GM12878 (cell line): ENCODE measurements around the gene VAT1. TPM values are rescaled to one million over a fixed set of nuclear protein-coding genes. Genes with fewer than 3 reads are reported as not detected.

ENCODE experiments used
- BACH1 ChIP-seq: fragments of 450-650 bp; IDR thresholded peaks from 2 replicates; pipeline ENCODE4 v1.6.1; 2017; ENCODE audit warnings: mild to moderate bottlenecking, borderline replicate concordance
- KLF5 ChIP-seq: fragments of 450-650 bp; IDR thresholded peaks from 2 replicates; pipeline ENCODE4 v1.6.1; 2014; ENCODE audit warnings: mild to moderate bottlenecking; ENCODE audit not compliant: partially characterized antibody
- MEF2B ChIP-seq: fragments of 450-650 bp; IDR thresholded peaks from 2 replicates; pipeline ENCODE4 v1.6.1; 2018; ENCODE audit warnings: mild to moderate bottlenecking, moderate library complexity; ENCODE audit not compliant: partially characterized antibody, poor library complexity, severe bottlenecking
- NFIC ChIP-seq: IDR thresholded peaks from 2 replicates; pipeline ENCODE4 v1.6.1; 2012; ENCODE audit warnings: low read depth, mild to moderate bottlenecking, inconsistent platforms, low read length, moderate library complexity
- NR2C2 ChIP-seq: IDR thresholded peaks from 2 replicates; pipeline ENCODE4 v1.6.1; 2011; ENCODE audit warnings: borderline replicate concordance, low read depth; ENCODE audit not compliant: control insufficient read depth, insufficient read length
- NR2F1 ChIP-seq: fragments of 450-650 bp; conservative IDR thresholded peaks from 2 replicates; pipeline ENCODE4 v1.6.1; 2017; ENCODE audit warnings: mild to moderate bottlenecking
- SP1 ChIP-seq: IDR thresholded peaks from one replicate; pipeline ENCODE4 v1.6.1; 2011; ENCODE audit warnings: low read depth, low read length
- SRF ChIP-seq, 2 experiments: IDR thresholded peaks; 2 replicates each; pipeline ENCODE4 v1.6.1; 2011; ENCODE audit warnings: low read depth in 2 of 2, low read length in 2 of 2, mild to moderate bottlenecking in 1 of 2, moderate library complexity in 1 of 2
- USF2 ChIP-seq: IDR thresholded peaks from 2 replicates; pipeline ENCODE4 v1.6.1; 2011; ENCODE audit warnings: low read depth, low read length, improper control_type of control experiment, borderline replicate concordance
- ZNF687 ChIP-seq: fragments of 450-650 bp; IDR thresholded peaks from 2 replicates; pipeline ENCODE4 v1.6.1; 2017; ENCODE audit warnings: mild to moderate bottlenecking, moderate library complexity
- polyA plus RNA-seq, 11 experiments: library from polyadenylated mRNA; depleted of rRNA in 4 of 11; unstranded in 6 of 11; stranded (reverse) in 5 of 11; fragments of >200 nt; fragmentation: Nextera tagmentation in 4 of 11; fragmentation: Illumina TruSeq in 1 of 11; extraction: Ambion mirVana in 4 of 11; extraction: Trizol in 1 of 11; gene quantifications; 1 replicate in 1 of 11; 2 replicates in 10 of 11; pipeline versions ENCODE4 v1.2.1 to v1.2.3, GENCODE V29; 2011 to 2016; ENCODE audit warnings: inconsistent platforms in 2 of 11, missing spikeins in 2 of 11, low read depth in 1 of 11
- total RNA-seq, 4 experiments: library from RNA; depleted of rRNA in 3 of 4; stranded (reverse); fragments of >200 nt in 3 of 4; fragmentation: Illumina TruSeq in 1 of 4; extraction: Trizol in 1 of 4; gene quantifications; 2 replicates each; pipeline versions ENCODE4 v1.2.1 to v1.2.3, GENCODE V29; 2013 to 2021
- TF ChIP-seq, protein P1 (sequence below): fragments of 450-650 bp; IDR thresholded peaks from 2 replicates; pipeline ENCODE4 v1.6.1; 2018; ENCODE audit warnings: mild to moderate bottlenecking, low read depth, moderate library complexity; ENCODE audit not compliant: partially characterized antibody
- TF ChIP-seq, protein P2 (sequence below): IDR thresholded peaks from 2 replicates; pipeline ENCODE4 v1.6.1; 2012; ENCODE audit warnings: improper control_type of control experiment, low read depth, low read length; ENCODE audit not compliant: insufficient replicate concordance

VAT1 gene
- total and polyA plus RNA-seq, 10 of the 15 experiments (the other 5 are each of a cell fraction or from before 2014, with no cell fraction given), result 5.0 to 19.8 (median 8.2) TPM

- TF ChIP-seq ZNF687, result 0 out of 2 replicates have a peak, but pooled peaks have one; percentile 27
- TF ChIP-seq NR2F1, result 0 out of 2 replicates have a peak, but pooled peaks have one; percentile 14
- TF ChIP-seq NFIC, result no peak
- TF ChIP-seq, protein P1, sequence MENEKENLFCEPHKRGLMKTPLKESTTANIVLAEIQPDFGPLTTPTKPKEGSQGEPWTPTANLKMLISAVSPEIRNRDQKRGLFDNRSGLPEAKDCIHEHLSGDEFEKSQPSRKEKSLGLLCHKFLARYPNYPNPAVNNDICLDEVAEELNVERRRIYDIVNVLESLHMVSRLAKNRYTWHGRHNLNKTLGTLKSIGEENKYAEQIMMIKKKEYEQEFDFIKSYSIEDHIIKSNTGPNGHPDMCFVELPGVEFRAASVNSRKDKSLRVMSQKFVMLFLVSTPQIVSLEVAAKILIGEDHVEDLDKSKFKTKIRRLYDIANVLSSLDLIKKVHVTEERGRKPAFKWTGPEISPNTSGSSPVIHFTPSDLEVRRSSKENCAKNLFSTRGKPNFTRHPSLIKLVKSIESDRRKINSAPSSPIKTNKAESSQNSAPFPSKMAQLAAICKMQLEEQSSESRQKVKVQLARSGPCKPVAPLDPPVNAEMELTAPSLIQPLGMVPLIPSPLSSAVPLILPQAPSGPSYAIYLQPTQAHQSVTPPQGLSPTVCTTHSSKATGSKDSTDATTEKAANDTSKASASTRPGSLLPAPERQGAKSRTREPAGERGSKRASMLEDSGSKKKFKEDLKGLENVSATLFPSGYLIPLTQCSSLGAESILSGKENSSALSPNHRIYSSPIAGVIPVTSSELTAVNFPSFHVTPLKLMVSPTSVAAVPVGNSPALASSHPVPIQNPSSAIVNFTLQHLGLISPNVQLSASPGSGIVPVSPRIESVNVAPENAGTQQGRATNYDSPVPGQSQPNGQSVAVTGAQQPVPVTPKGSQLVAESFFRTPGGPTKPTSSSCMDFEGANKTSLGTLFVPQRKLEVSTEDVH, result no peak
- TF ChIP-seq SRF (IDR thresholded peaks at IDR 0.05; ENCODE audit: low read depth in 2 of 2, low read length in 2 of 2), result no peak
- no peak for TF ChIP-seq SP1
- TF ChIP-seq NR2C2, result no peak
- no peak for TF ChIP-seq MEF2B
- TF ChIP-seq KLF5, result no peak
- TF ChIP-seq BACH1, result no peak
- TF ChIP-seq, protein P2, sequence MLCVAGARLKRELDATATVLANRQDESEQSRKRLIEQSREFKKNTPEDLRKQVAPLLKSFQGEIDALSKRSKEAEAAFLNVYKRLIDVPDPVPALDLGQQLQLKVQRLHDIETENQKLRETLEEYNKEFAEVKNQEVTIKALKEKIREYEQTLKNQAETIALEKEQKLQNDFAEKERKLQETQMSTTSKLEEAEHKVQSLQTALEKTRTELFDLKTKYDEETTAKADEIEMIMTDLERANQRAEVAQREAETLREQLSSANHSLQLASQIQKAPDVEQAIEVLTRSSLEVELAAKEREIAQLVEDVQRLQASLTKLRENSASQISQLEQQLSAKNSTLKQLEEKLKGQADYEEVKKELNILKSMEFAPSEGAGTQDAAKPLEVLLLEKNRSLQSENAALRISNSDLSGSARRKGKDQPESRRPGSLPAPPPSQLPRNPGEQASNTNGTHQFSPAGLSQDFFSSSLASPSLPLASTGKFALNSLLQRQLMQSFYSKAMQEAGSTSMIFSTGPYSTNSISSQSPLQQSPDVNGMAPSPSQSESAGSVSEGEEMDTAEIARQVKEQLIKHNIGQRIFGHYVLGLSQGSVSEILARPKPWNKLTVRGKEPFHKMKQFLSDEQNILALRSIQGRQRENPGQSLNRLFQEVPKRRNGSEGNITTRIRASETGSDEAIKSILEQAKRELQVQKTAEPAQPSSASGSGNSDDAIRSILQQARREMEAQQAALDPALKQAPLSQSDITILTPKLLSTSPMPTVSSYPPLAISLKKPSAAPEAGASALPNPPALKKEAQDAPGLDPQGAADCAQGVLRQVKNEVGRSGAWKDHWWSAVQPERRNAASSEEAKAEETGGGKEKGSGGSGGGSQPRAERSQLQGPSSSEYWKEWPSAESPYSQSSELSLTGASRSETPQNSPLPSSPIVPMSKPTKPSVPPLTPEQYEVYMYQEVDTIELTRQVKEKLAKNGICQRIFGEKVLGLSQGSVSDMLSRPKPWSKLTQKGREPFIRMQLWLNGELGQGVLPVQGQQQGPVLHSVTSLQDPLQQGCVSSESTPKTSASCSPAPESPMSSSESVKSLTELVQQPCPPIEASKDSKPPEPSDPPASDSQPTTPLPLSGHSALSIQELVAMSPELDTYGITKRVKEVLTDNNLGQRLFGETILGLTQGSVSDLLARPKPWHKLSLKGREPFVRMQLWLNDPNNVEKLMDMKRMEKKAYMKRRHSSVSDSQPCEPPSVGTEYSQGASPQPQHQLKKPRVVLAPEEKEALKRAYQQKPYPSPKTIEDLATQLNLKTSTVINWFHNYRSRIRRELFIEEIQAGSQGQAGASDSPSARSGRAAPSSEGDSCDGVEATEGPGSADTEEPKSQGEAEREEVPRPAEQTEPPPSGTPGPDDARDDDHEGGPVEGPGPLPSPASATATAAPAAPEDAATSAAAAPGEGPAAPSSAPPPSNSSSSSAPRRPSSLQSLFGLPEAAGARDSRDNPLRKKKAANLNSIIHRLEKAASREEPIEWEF, result no peak
- no peak for TF ChIP-seq USF2
Observed at GRCh38 chr17:43021741-43022512, at the start of gene VAT1 (continued).
